ENCODE data around the gene ELL. TPM values are rescaled to one million over a fixed set of nuclear protein-coding genes. Genes with fewer than 3 reads are reported as not detected.

ELL gene
- total RNA-seq, 1 donor from 2014 or later, result 23.6 TPM

GRCh38 chr19:18449552-18449951 is 72.3 kb downstream of the ELL start:
- Mint-ChIP-seq H3K27me3 (ENCODE audit: insufficient read depth) (no peaks in the 10 kb centered on the region), H3K4me1 (ENCODE audit: low read depth) (no peaks in the 10 kb centered on the region), H3K27ac (no peak overlapping the region), H3K4me3 (no peak overlapping the region), H3K9me3 (no peaks in the 10 kb centered on the region), H3K36me3 (ENCODE audit: low read depth) (peaks cover 21% of the 10 kb centered on the region)
- no peak for DNase-seq (ENCODE audit: low spot score)
- intact Hi-C loops (cut with micrococcal nuclease), result no loop called here

DNA sequence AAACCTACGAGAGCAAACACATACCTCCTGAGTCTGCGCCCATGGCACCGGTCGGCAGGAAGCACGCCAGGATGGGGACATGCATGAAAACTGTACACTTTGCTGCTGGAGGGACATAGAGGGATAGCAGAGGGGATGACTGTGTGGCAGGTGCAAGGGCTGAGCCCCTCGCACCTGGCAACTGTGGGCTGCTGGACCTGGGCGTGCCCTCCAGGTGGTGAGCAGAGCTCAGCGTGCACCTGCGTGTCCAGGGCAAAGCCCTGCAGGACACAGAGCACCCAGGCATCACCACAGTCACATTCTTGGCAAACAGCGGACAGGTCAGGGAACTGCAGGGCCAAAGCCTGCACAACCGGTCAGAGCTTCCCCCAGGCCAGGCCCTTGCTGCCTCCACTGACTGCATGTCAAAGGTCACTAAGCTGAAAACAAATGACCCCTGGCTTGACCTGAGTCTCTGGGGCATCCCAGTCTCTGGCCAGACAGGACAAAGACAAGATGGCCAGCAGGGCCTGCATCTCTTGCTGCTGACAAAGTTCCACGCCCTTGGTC is 75.0 kb downstream of the ELL start:
- Mint-ChIP-seq H3K27ac (no peak overlapping the region), H3K36me3 (ENCODE audit: low read depth) (peaks cover 29% of the 10 kb centered on the region), H3K4me3 (no peak overlapping the region), H3K9me3 (peaks cover 5% of the 10 kb centered on the region), H3K27me3 (ENCODE audit: insufficient read depth) (no peaks in the 10 kb centered on the region), H3K4me1 (ENCODE audit: low read depth) (peaks cover 11% of the 10 kb centered on the region)
- intact Hi-C loops (cut with micrococcal nuclease), result no loop called here
- no peak for DNase-seq (ENCODE audit: low spot score)

GRCh38 chr19:18446145-18446810 is 75.6 kb downstream of the ELL start:
- Mint-ChIP-seq H3K36me3 (ENCODE audit: low read depth) (peaks cover 29% of the 10 kb centered on the region), H3K27ac (no peak overlapping the region), H3K4me3 (no peak overlapping the region), H3K4me1 (ENCODE audit: low read depth) (peaks cover 14% of the 10 kb centered on the region), H3K9me3 (peaks cover 5% of the 10 kb centered on the region), H3K27me3 (ENCODE audit: insufficient read depth) (no peaks in the 10 kb centered on the region)
- intact Hi-C loops (cut with micrococcal nuclease), result no loop called here
- DNase-seq (ENCODE audit: low spot score), result no peak

GRCh38 chr19:18445262-18445948 is 76.5 kb downstream of the ELL start:
- peaks cover 25% of the 10 kb centered on the region for H3K36me3 Mint-ChIP-seq (ENCODE audit: low read depth)
- no peak for DNase-seq (ENCODE audit: low spot score)
- intact Hi-C loops (cut with micrococcal nuclease), result no loop called here

DNA sequence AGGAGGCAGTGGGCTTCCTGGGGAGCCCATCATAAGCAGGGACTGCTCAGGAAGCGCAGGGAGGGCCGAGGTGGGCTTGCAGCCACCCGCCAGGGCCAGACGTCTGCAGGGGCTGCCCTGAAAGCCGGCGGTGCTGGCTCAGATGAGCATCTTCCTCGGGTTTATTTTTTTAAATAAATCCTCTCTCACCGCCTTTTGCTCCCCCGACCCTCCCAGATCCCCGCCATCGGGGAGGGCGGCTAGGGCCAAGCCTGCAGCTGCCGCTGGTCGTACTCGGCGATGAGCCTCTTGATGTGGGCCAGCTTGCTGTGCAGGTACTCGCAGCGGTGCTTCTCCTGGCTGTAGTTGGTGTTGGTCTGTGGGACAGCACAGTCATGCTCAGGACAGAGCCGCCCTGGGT is 77.4 kb downstream of the ELL start:
- H3K36me3 Mint-ChIP-seq (ENCODE audit: low read depth), result peaks cover 25% of the 10 kb centered on the region
- intact Hi-C loops (cut with micrococcal nuclease), result no loop called here

More at GRCh38 chr19:18445262-18445948, 76.5 kb downstream of the ELL start:
- Mint-ChIP-seq H3K27ac (no peak overlapping the region), H3K9me3 (peaks cover 5% of the 10 kb centered on the region), H3K4me1 (ENCODE audit: low read depth) (peaks cover 14% of the 10 kb centered on the region), H3K4me3 (no peak overlapping the region), H3K27me3 (ENCODE audit: insufficient read depth) (no peaks in the 10 kb centered on the region)

DNA sequence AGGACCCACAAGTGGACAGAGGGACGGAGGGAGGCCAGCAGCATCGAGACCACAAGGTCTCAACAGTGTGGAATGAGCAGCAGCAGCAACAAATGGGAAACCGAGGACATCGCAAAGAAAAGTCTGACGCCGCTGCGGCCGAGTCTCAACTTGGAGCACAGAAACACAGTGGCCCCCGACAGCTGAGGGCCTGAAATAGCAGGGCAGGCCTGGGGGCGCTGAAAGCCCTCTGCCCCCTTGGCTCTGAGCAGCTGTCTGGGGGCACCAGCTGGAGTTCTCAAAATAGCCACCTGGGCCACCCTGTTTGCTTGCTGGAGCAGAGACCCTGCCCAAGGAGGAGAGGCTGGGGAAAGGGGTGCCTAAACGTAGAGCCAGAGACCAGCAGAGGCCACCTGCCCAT is 78.0 kb downstream of the ELL start:
- Mint-ChIP-seq H3K4me1 (ENCODE audit: low read depth) (peaks cover 22% of the 10 kb centered on the region), H3K9me3 (peaks cover 5% of the 10 kb centered on the region), H3K27me3 (ENCODE audit: insufficient read depth) (no peaks in the 10 kb centered on the region), H3K36me3 (ENCODE audit: low read depth) (peaks cover 25% of the 10 kb centered on the region), H3K4me3 (no peak overlapping the region), H3K27ac (no peak overlapping the region)
- intact Hi-C loops (cut with micrococcal nuclease), result no loop called here
- DNase-seq (ENCODE audit: low spot score), result no peak

More for the DNA sequence above, 77.4 kb downstream of the ELL start:
- H3K27ac Mint-ChIP-seq, result no peak overlapping the region
- peaks cover 15% of the 10 kb centered on the region for H3K4me1 Mint-ChIP-seq (ENCODE audit: low read depth)
- no peak for DNase-seq (ENCODE audit: low spot score)
- no peak overlapping the region for H3K4me3 Mint-ChIP-seq
- H3K27me3 Mint-ChIP-seq (ENCODE audit: insufficient read depth), result no peaks in the 10 kb centered on the region
- peaks cover 5% of the 10 kb centered on the region for H3K9me3 Mint-ChIP-seq

DNA sequence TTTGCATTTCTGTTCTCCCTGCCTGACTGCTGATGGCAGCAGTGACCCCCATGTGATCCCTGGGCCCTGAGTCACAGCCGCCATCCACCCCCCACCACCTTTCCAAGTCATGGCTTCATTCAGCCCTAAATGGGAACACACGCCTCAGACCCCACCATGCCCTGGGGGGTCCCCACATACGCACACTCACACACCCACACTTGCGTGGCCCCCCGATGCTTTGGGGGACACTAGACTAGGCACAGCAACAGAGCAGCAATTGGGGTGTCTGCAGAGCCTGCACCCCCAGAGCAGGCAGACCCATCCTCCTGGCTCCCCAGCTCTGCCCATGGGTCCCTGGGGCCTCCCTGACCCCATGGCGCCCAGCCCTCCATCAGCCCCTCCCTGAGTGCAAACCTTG is 78.5 kb downstream of the ELL start:
- no peak overlapping the region for H3K4me3 Mint-ChIP-seq
- no peaks in the 10 kb centered on the region for H3K27me3 Mint-ChIP-seq (ENCODE audit: insufficient read depth)
- H3K9me3 Mint-ChIP-seq, result peaks cover 5% of the 10 kb centered on the region
- DNase-seq (ENCODE audit: low spot score), result no peak
- peaks cover 23% of the 10 kb centered on the region for H3K4me1 Mint-ChIP-seq (ENCODE audit: low read depth)
- intact Hi-C loops (cut with micrococcal nuclease), result no loop called here
- no peak overlapping the region for H3K27ac Mint-ChIP-seq
- peaks cover 22% of the 10 kb centered on the region for H3K36me3 Mint-ChIP-seq (ENCODE audit: low read depth)

DNA sequence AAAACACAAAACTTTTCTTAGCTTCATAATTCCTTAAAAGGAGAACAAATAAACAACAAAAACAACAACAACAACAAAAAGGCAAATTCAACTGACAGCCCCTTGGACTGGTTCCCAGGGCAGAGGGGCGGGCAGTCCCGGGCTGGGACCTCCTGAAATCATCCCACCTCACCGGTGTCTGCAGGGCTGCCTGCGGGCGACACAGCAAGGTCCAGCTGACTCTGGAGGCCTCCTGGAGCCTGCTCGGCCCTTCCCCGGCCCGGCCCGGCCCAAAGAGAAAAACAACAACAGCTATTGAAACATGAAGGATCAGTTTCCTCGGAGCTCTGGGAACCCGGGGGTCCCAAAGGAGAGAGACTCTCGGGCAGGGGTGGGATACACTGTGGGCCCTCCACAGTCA is 78.9 kb downstream of the ELL start:
- intact Hi-C loops (cut with micrococcal nuclease), result no loop called here

DNA sequence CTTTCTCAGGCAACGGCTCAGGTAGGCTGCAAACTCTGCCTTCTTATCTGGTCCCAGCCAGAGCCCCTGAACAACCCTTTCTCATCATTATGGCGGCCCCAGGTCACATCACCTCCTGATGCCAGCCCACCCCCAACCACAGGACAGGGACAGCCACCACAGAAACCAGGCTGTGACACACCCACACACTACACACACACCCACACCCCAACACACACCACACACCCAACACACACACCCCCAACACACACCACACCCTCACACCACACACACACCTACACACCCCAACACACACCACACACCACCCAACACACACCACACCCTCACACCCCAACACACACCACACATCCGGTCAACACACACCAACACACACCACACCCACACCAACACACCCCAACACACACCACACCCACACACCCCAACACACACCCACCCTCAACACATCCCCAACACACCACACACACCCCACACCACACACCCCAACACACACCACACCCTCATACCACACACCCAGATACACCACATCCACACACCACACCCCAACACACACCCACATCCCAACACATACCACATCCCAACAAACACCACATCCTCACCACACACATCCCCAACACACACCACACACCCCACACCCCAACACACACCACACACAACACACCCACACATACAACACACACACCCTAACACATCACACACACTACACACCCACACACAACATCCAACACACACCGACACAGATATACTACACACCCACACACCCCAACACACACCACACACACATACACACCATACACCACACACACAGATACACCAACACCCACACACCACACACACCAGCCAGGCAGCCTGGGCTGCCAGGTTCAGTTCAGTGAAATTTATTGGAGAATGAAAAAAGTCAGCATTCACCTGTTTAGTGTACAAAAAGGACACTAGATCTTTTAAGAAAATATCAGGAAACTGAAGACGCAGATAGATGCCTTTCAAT is 79.8 kb downstream of the ELL start:
- no peak for DNase-seq (ENCODE audit: low spot score)
- H3K4me3 Mint-ChIP-seq, result peak overlapping the region; percentile 73
- peaks cover 23% of the 10 kb centered on the region for H3K4me1 Mint-ChIP-seq (ENCODE audit: low read depth)
- peak overlapping the region; percentile 99 for H3K27ac Mint-ChIP-seq
- H3K9me3 Mint-ChIP-seq, result peaks cover 5% of the 10 kb centered on the region
- H3K27me3 Mint-ChIP-seq (ENCODE audit: insufficient read depth), result no peaks in the 10 kb centered on the region
- peaks cover 19% of the 10 kb centered on the region for H3K36me3 Mint-ChIP-seq (ENCODE audit: low read depth)
- intact Hi-C loops (cut with micrococcal nuclease), result no loop called here

More for the DNA sequence above, 78.9 kb downstream of the ELL start:
- no peak overlapping the region for H3K4me3 Mint-ChIP-seq
- no peaks in the 10 kb centered on the region for H3K27me3 Mint-ChIP-seq (ENCODE audit: insufficient read depth)
- DNase-seq (ENCODE audit: low spot score), result no peak
- peaks cover 5% of the 10 kb centered on the region for H3K9me3 Mint-ChIP-seq
- peaks cover 23% of the 10 kb centered on the region for H3K4me1 Mint-ChIP-seq (ENCODE audit: low read depth)
- peaks cover 19% of the 10 kb centered on the region for H3K36me3 Mint-ChIP-seq (ENCODE audit: low read depth)
- peak overlapping the region; percentile 99 for H3K27ac Mint-ChIP-seq

DNA sequence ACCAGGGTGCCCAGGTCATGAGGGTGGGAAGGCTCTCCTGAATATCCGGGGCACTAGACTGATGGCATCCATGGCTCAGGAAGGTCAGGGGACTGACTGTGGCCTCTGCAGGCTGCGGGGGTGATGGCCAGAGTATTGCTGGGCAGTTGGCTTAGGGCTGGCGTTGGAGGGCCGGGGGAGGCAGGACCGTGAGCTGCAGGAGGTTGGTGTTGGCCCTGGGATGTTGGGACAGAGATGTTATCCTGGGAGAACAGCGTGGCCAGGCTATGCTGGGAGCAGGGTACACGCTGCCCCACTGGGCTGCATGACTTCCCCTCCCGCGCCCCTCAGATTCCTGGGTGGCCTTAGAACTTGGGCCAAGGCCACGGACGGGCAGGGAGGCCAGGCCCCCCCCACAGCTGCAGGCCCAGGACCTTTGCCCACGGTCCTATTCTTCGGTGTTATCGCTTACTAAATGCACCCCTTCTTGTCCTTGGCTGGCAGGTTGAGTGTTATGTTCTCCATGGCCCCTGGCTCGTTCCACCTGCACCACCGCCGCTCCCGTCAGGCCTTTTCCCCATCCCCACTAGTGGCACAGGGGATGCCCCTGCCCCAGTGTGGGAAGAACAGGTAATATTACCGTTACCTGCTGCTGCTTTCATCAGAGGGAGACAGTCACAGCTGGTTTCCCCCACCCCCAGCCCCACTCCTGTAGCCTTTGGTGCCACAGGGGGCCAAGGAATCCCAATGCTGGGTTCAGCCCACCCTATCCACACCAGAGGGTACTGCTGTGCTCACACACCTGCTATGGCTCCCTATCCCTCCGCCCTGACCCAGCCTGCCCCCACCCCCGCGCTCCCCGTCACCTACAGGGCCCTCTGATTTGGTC is 80.7 kb downstream of the ELL start:
- H3K4me3 Mint-ChIP-seq, result no peak overlapping the region
- peaks cover 23% of the 10 kb centered on the region for H3K4me1 Mint-ChIP-seq (ENCODE audit: low read depth)
- H3K27me3 Mint-ChIP-seq (ENCODE audit: insufficient read depth), result peaks cover 2% of the 10 kb centered on the region
- no peak for DNase-seq (ENCODE audit: low spot score)
- H3K9me3 Mint-ChIP-seq, result peaks cover 5% of the 10 kb centered on the region
- peaks cover 19% of the 10 kb centered on the region for H3K36me3 Mint-ChIP-seq (ENCODE audit: low read depth)
- peak overlapping the region; percentile 99 for H3K27ac Mint-ChIP-seq
- intact Hi-C loops (cut with micrococcal nuclease), result no loop called here

DNA sequence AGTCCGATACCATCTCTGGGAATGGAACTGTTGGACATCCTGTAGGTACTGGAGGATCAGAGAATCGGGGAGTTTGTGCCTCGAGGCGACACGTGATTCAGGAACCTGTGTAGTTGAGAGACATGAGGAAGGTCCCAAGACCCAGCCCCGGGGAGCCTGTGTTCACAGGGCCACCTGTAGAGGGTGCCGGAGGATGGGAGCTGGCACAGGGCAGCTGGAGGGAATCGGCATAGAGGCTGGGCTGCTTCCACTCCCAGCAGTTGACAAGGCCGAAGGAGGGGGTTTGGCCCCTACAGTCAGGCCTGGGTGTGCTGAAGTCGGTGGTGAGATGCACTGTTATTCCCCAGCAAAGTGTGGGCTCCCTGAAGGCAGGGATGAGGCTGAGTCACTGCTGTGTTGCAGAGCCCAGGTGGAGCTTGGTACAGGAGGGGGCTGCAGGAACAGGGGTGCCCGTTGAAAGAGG is 81.4 kb downstream of the ELL start:
- Mint-ChIP-seq H3K4me1 (ENCODE audit: low read depth) (peaks cover 23% of the 10 kb centered on the region), H3K36me3 (ENCODE audit: low read depth) (peaks cover 21% of the 10 kb centered on the region), H3K27me3 (ENCODE audit: insufficient read depth) (peaks cover 2% of the 10 kb centered on the region), H3K9me3 (peaks cover 5% of the 10 kb centered on the region), H3K4me3 (no peak overlapping the region), H3K27ac (peak overlapping the region; percentile 31)
- DNase-seq (ENCODE audit: low spot score), result no peak
- intact Hi-C loops (cut with micrococcal nuclease), result no loop called here

GRCh38 chr19:18439910-18440237 is 82.0 kb downstream of the ELL start:
- Mint-ChIP-seq H3K36me3 (ENCODE audit: low read depth) (peaks cover 19% of the 10 kb centered on the region), H3K4me1 (ENCODE audit: low read depth) (peaks cover 23% of the 10 kb centered on the region), H3K27ac (no peak overlapping the region), H3K27me3 (ENCODE audit: insufficient read depth) (peaks cover 2% of the 10 kb centered on the region), H3K9me3 (peaks cover 5% of the 10 kb centered on the region), H3K4me3 (peak overlapping the region; percentile 37)
- intact Hi-C loops (cut with micrococcal nuclease), result no loop called here
- DNase-seq (ENCODE audit: low spot score), result no peak

Data from activated T-helper 1 cell treated with anti-CD3 and anti-CD28 coated beads, Interleukin-12 subunit alpha, Interleukin-12 subunit beta, Interleukin-2, Interleukin-4 antibody, amounts not matched to agents 30 ng/mL and 10 ng/mL and 1 ng/mL, durations not matched to agents 14 hours and 24 hours and 36 hours (primary cell).